Kidney (tissue), 14 donors: ENCODE results near the gene CDR2L. TPM values are rescaled to one million over a fixed set of nuclear protein-coding genes. Genes with fewer than 3 reads are reported as not detected.
"Not testable (repeated sequence)": the region's sequence is repeated elsewhere in the genome, so short reads cannot be mapped to it uniquely, and the experiment has no call there.

Experiments
- DNase-seq, 5 donors: peaks; one replicate each; pipeline ENCODE4 v3.0.0-alpha.2; 2013 to 2020
- FAIRE-seq: peaks from 2 replicates; lab custom pipeline; 2012; peaks lifted over from hg19 to GRCh38; lab: Jason Lieb, UNC
- H3K27ac ChIP-seq, 2 donors: one replicate each; pipeline ENCODE4 v1.7.0; 2013; ENCODE audit warnings: low read depth in 2 of 2, low read length in 2 of 2, inconsistent platforms in 1 of 2
- H3K27me3 ChIP-seq: one replicate; pipeline ENCODE4 v1.7.1; 2013; ENCODE audit warnings: low read length, inconsistent platforms; ENCODE audit not compliant: control insufficient read depth, insufficient read depth
- H3K36me3 ChIP-seq, 3 donors: one replicate each; pipeline versions ENCODE4 v1.7.0 to v1.7.1; 2013; ENCODE audit warnings: low read length in 3 of 3, control low read depth in 1 of 3, inconsistent platforms in 1 of 3; ENCODE audit not compliant: insufficient read depth in 3 of 3, control insufficient read depth in 2 of 3
- H3K4me1 ChIP-seq, 3 donors: one replicate each; pipeline versions ENCODE4 v1.7.0 to v1.7.1; 2013; ENCODE audit warnings: low read length in 3 of 3, inconsistent platforms in 1 of 3, low read depth in 1 of 3; ENCODE audit not compliant: control insufficient read depth in 2 of 3, insufficient read depth in 2 of 3
- H3K4me3 ChIP-seq, 3 donors: one replicate each; pipeline versions ENCODE4 v1.7.0 to v1.8.1; 2013; ENCODE audit warnings: low read length in 3 of 3, control low read depth in 1 of 3, inconsistent platforms in 1 of 3
- H3K9ac ChIP-seq, 3 donors: one replicate each; pipeline versions ENCODE4 v1.7.0 to v1.7.1; 2013; ENCODE audit warnings: low read length in 3 of 3, control low read depth in 1 of 3, inconsistent platforms in 1 of 3
- H3K9me3 ChIP-seq, 3 donors: one replicate each; pipeline versions ENCODE4 v1.7.0 to v1.7.1; 2013; ENCODE audit warnings: low read length in 3 of 3, control low read depth in 1 of 3, inconsistent platforms in 1 of 3; ENCODE audit not compliant: control insufficient read depth in 2 of 3, insufficient read depth in 1 of 3
- CTCF ChIP-seq: IDR thresholded peaks from 3 replicates; pipeline ENCODE4 v1.5.1; 2012; ENCODE audit warnings: mild to moderate bottlenecking, moderate library complexity, borderline replicate concordance; ENCODE audit not compliant: insufficient read depth; ENCODE audit errors: extremely low read depth
- intact Hi-C: fragments of 100-400 bp; cut with DNase I; formaldehyde crosslinking; loops from one replicate; pipeline ENCODE4 v1.11.1; 2022
- polyA plus RNA-seq: library from polyadenylated mRNA; stranded (reverse); fragments of 350-450 nt; fragmentation: Illumina TruSeq; extraction: RNeasy Lipid Tissue Mini Kit (QIAGEN cat#74804); gene quantifications from one replicate; pipeline ENCODE4 v1.2.3, GENCODE V29; 2014; ENCODE audit warnings: low read depth, low replicate concordance; ENCODE audit not compliant: insufficient read depth
- total RNA-seq: library from RNA; stranded (reverse); fragmentation: NEBNext Ultra II Directional; extraction: Animal tissue kit (Norgen Biotek cat#: 25700); gene quantifications from one replicate; pipeline ENCODE4 v1.2.1, GENCODE V29; 2021
- donor health status: control.
- donor health status: control.
- donor health status: control.
- donor health status: control.
- donor health status: control.
- donor health status: DM: yes; HTN: yes; CAD: no.
- donor health status: Normal renal cell carcinoma (clear cell type).

Gene CDR2L
- total and polyA plus RNA-seq, 2 donors from 2014 or later: 12.5 to 29.3 TPM

- no peak overlapping the region for H3K4me3 ChIP-seq
- no peak for DNase-seq
- no peak overlapping the region for H3K27ac ChIP-seq
- intact Hi-C loops: no loop called here
- no peak for FAIRE-seq
- peaks cover 0 to 2% (median 0%) of the 10 kb centered on the region in 3 donors for H3K4me1 ChIP-seq
- H3K36me3 ChIP-seq: no peaks in the 10 kb centered on the region
- no peak overlapping the region for H3K9ac ChIP-seq
- no peaks in the 10 kb centered on the region for H3K9me3 ChIP-seq
- TF ChIP-seq CTCF: no peak
- H3K27me3 ChIP-seq: no peaks in the 10 kb centered on the region
These were observed 22.3 kb upstream of the CDR2L start for GRCh38 chr17:74964988-74965622.

- DNase-seq (no peak), FAIRE-seq (no peak)
- Histone ChIP-seq H3K9me3 (no peaks in the 10 kb centered on the region), H3K27ac (no peak overlapping the region), H3K36me3 (no peaks in the 10 kb centered on the region), H3K4me3 (no peak overlapping the region), H3K27me3 (no peaks in the 10 kb centered on the region), H3K4me1 (peaks cover 0 to 4% (median 3%) of the 10 kb centered on the region in 3 donors), H3K9ac (no peak overlapping the region)
- no peak for TF ChIP-seq CTCF
- intact Hi-C loops: no loop called here
These were observed 19.1 kb upstream of the CDR2L start for GRCh38 chr17:74968361-74968780.

GRCh38 chr17:74969501-74969900 lies 17.9 kb upstream of the CDR2L start:
- FAIRE-seq, DNase-seq, H3K4me3 ChIP-seq, H3K27ac ChIP-seq, H3K27me3 ChIP-seq, H3K4me1 ChIP-seq, H3K36me3 ChIP-seq, H3K9ac ChIP-seq, H3K9me3 ChIP-seq, intact Hi-C loops: not testable (repeated sequence)

GRCh38 chr17:74970395-74970794 lies 17.0 kb upstream of the CDR2L start:
- no peaks in the 10 kb centered on the region for H3K9me3 ChIP-seq
- H3K27ac ChIP-seq: peak overlapping the region in 1 of 2 donors; percentile 72
- DNase-seq (no peak), FAIRE-seq (no peak)
- TF ChIP-seq CTCF: no peak
- H3K9ac ChIP-seq: no peak overlapping the region
- intact Hi-C loops: no loop called here
- no peaks in the 10 kb centered on the region for H3K36me3 ChIP-seq
- H3K27me3 ChIP-seq: no peaks in the 10 kb centered on the region
- H3K4me1 ChIP-seq: peaks cover 0 to 4% (median 3%) of the 10 kb centered on the region in 3 donors
- H3K4me3 ChIP-seq: no peak overlapping the region
